HFFc6 (cell line): ENCODE measurements around the gene SIVA1. TPM values are rescaled to one million over a fixed set of nuclear protein-coding genes. Genes with fewer than 3 reads are reported as not detected.

Experiments used
- DNase-seq: peaks from one replicate; pipeline ENCODE4 v3.0.0-alpha.2; 2018
- H3K27ac Mint-ChIP-seq: 2 replicates; pipeline ENCODE4 v1.8.0; 2020; ENCODE audit warnings: mild to moderate bottlenecking, mixed read lengths
- H3K27me3 Mint-ChIP-seq: 2 replicates; pipeline ENCODE4 v1.8.0; 2021; ENCODE audit warnings: mild to moderate bottlenecking, moderate library complexity, mixed read lengths; ENCODE audit not compliant: insufficient read depth
- H3K36me3 Mint-ChIP-seq: 2 replicates; pipeline ENCODE4 v1.8.0; 2021; ENCODE audit warnings: low read depth, mixed read lengths
- H3K4me1 Mint-ChIP-seq: 2 replicates; pipeline ENCODE4 v1.8.0; 2020; ENCODE audit warnings: low read depth, mixed read lengths
- H3K4me3 Mint-ChIP-seq: 2 replicates; pipeline ENCODE4 v1.8.0; 2020; ENCODE audit warnings: mild to moderate bottlenecking, moderate library complexity, mixed read lengths
- H3K9me3 Mint-ChIP-seq: 2 replicates; pipeline ENCODE4 v1.8.0; 2020; ENCODE audit warnings: mild to moderate bottlenecking, mixed read lengths
- long read RNA-seq: library from polyadenylated mRNA; unstranded; transcript quantifications from one replicate; pipeline ENCODE4 v2.0.0, GENCODE V29; 2019
- total RNA-seq, 6 experiments: library from RNA; stranded (reverse); fragmentation: NEBNext Ultra II Directional; extraction: Animal tissue kit (Norgen Biotek cat#: 25700); gene quantifications; 2 replicates in 1 of 6; 3 replicates in 5 of 6; pipeline ENCODE4 v1.2.3, GENCODE V29; 2021
- TF ChIP-seq, protein P1 (sequence below): fragments of 200-600 bp; sonication (generic); IDR thresholded peaks from 2 replicates; pipeline ENCODE4 v1.5.0; 2021; ENCODE audit warnings: antibody characterized with exemption, mild to moderate bottlenecking

SIVA1 gene, protein sequence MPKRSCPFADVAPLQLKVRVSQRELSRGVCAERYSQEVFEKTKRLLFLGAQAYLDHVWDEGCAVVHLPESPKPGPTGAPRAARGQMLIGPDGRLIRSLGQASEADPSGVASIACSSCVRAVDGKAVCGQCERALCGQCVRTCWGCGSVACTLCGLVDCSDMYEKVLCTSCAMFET
- 10 to 100 TPM; 78.3 to 95.8 (median 82.5) TPM for total RNA-seq
- long read RNA-seq, transcript SIVA1-201 (4 exons, 802 nt): major isoform, 132 of 136 reads
- long read RNA-seq, partial matches to known transcripts: 0 of 136 reads
- long read RNA-seq, other reads (novel, unspliced or antisense): 3 of 136 reads

DNA sequence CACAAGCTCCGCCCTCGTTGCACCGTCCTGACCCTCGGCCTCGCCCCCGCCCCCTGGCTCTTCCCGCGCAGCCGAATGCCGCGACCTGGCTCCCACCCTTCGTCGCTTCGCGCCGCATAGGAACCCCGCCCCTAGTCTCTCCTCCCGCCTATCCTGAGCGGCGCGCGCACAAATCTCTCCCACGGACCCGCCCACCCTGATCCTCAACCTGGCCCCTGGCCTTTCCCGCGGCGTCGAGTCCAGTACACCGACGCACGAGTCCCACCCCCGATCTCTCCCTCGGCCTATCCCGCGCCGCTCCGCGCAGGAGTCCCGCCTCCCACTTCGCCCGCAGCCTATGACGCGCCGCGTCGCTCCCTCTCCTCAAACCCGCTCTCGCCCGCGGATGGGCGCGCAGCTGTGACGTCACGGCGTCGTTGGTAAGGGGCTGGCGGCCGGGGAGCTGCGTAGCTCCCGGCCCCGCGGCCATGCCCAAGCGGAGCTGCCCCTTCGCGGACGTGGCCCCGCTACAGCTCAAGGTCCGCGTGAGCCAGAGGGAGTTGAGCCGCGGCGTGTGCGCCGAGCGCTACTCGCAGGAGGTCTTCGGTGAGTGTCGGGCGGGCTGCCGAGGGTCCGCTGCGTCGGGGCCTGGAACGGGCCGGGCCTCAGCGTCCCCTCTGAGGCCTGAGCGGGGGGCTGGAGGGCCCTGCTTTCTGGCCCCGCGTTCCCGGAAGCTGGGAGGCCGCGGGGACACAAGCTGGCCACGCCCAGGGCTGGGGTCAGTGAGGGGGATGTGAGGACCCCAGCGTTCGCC is at the start of gene SIVA1:
Gene SIVA1, plus strand, starts transcription at position 413 of the 793 bp plus-strand sequence. Its CDS starts 55 bp downstream, at position 468.
- no peaks in the 10 kb centered on the region; the same call in 1 of the 2 replicates for H3K27me3 Mint-ChIP-seq
- peaks cover 49% of the 10 kb centered on the region for H3K4me1 Mint-ChIP-seq
- H3K36me3 Mint-ChIP-seq: peaks cover 7% of the 10 kb centered on the region; the same call in 1 of the 2 replicates
- TF ChIP-seq, protein P1, sequence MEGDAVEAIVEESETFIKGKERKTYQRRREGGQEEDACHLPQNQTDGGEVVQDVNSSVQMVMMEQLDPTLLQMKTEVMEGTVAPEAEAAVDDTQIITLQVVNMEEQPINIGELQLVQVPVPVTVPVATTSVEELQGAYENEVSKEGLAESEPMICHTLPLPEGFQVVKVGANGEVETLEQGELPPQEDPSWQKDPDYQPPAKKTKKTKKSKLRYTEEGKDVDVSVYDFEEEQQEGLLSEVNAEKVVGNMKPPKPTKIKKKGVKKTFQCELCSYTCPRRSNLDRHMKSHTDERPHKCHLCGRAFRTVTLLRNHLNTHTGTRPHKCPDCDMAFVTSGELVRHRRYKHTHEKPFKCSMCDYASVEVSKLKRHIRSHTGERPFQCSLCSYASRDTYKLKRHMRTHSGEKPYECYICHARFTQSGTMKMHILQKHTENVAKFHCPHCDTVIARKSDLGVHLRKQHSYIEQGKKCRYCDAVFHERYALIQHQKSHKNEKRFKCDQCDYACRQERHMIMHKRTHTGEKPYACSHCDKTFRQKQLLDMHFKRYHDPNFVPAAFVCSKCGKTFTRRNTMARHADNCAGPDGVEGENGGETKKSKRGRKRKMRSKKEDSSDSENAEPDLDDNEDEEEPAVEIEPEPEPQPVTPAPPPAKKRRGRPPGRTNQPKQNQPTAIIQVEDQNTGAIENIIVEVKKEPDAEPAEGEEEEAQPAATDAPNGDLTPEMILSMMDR: no peak
- H3K9me3 Mint-ChIP-seq: no peaks in the 10 kb centered on the region
- peak within 1 kb of the TSS; percentile 100 for H3K4me3 Mint-ChIP-seq
- peak; percentile 98 for DNase-seq
- peak within 1 kb of the TSS; percentile 84 for H3K27ac Mint-ChIP-seq

DNA sequence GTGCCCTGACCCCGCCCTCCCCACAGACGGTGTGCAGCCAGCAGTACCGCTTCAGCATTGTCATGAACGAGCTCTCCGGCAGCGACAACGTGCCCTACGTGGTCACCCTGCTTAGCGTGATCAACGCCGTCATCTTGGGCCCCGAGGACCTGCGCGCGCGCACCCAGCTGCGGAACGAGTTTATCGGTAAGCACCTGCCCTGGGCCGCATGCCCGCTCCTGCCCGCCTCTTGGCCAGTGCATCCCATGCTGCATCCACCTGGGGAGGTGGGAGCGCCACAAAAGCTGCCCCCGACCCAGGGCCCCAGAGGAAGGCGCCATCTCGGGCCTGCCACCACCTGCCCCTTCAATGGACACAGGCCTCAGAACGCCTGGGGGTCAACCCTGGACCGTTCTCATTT is 49.7 kb upstream of the SIVA1 start:
- no peak for DNase-seq
- H3K4me3 Mint-ChIP-seq: no peak overlapping the region
- H3K36me3 Mint-ChIP-seq: no peaks in the 10 kb centered on the region; the same call in 1 of the 2 replicates
- no peak overlapping the region for H3K27ac Mint-ChIP-seq
- peaks cover 8% of the 10 kb centered on the region; the same call in 1 of the 2 replicates for H3K27me3 Mint-ChIP-seq
- H3K4me1 Mint-ChIP-seq: peaks cover 8% of the 10 kb centered on the region
- no peaks in the 10 kb centered on the region for H3K9me3 Mint-ChIP-seq
- TF ChIP-seq, protein P1: no peak

DNA sequence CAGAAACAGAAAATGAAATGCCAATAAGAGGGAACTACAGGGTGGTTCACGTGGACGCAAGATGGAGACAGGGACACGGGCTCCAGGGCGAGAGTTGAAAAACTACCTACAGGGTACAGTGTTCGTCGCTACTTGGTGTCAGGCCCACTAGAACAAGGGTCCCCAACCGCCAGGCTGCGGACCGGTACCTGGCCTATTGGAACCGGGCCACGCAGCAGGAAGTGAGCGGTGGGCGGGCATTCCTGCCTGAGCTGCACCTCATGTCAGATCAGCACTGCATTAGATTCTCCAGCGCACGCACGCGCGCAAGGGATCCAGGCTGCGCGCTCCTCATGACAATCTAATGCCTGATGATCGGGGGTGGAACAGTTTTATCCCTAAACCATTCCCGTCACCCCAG is 48.7 kb upstream of the SIVA1 start:
- no peak overlapping the region for H3K27ac Mint-ChIP-seq
- peaks cover 8% of the 10 kb centered on the region for H3K4me1 Mint-ChIP-seq
- no peaks in the 10 kb centered on the region; the same call in 1 of the 2 replicates for H3K36me3 Mint-ChIP-seq
- no peak for DNase-seq
- H3K27me3 Mint-ChIP-seq: peaks cover 10% of the 10 kb centered on the region
- H3K9me3 Mint-ChIP-seq: no peaks in the 10 kb centered on the region
- TF ChIP-seq, protein P1: no peak
- H3K4me3 Mint-ChIP-seq: no peak overlapping the region

DNA sequence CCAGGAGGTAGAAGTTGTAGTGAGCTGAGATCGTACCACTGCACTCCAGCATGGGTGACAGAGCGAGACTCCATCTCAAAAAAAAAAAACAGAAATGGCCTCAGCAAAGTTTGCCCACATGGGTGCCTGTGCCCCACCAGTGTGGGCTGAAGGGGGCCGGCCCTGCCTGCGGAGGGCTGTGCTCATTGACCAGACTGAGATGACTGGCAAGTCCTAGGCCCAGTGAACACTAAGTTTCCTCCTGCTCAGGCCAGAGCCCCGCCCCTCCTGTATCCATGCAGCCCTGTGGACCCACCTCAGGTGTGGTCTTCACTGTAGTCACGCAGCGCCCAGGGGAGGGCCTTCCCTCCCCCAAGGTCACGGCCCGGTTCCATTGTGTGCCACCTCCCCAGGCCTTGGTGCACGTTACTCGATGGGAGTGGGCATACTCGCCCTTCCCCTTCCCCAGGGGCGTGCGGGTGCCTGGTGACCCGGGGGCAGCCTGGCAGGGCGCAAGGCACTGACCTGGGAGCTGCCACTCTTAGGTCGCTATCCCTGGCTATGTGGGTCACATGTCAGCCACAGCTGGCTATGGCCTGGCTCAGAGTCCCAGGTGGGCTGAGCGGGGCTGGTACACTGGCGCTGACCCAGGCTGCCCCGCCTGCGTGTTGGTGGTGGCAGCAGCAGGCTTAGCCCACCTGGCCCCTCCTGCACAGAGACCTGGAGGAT is 47.5 kb upstream of the SIVA1 start:
- Mint-ChIP-seq H3K27me3 (peaks cover 9% of the 10 kb centered on the region), H3K4me1 (peaks cover 8% of the 10 kb centered on the region), H3K36me3 (peaks cover 4% of the 10 kb centered on the region; the same call in 1 of the 2 replicates), H3K4me3 (no peak overlapping the region), H3K27ac (no peak overlapping the region), H3K9me3 (no peaks in the 10 kb centered on the region)
- no peak for DNase-seq
- TF ChIP-seq, protein P1: no peak
